T-helper 17 cell (primary cell): ENCODE measurements around the gene YPEL5. TPM values are rescaled to one million over a fixed set of nuclear protein-coding genes. Genes with fewer than 3 reads are reported as not detected.
A peak's percentile ranks its signal among the peaks of the same experiment; 100 is the strongest.
"Not testable (repeated sequence)": the region's sequence is repeated elsewhere in the genome, so short reads cannot be mapped to it uniquely, and the experiment has no call there.

Source experiments
- ATAC-seq: fragments of 150-1000 bp; cut with Tn5 transposase; 2 replicates; pipeline ENCODE4 v1.10.0; 2021; ENCODE audit warnings: mild to moderate bottlenecking, moderate library complexity
- DNase-seq, 3 donors: peaks; one replicate each; pipeline versions ENCODE4 v3.0.0 to v3.0.0-alpha.2; 2020 to 2021
- H3K9me3 ChIP-seq: one replicate; pipeline ENCODE4 v1.7.0; 2013; ENCODE audit warnings: low read length, mild to moderate bottlenecking; ENCODE audit not compliant: control insufficient read depth, poor library complexity, severe bottlenecking
- H3K27ac Mint-ChIP-seq: one replicate; pipeline ENCODE4 v1.8.0; 2022; ENCODE audit warnings: mild to moderate bottlenecking, moderate library complexity, mixed read lengths
- H3K27me3 Mint-ChIP-seq: one replicate; pipeline ENCODE4 v1.8.0; 2022; ENCODE audit warnings: mixed read lengths
- H3K36me3 Mint-ChIP-seq: one replicate; pipeline ENCODE4 v1.8.0; 2022; ENCODE audit warnings: low read depth, mixed read lengths
- H3K4me1 Mint-ChIP-seq: one replicate; pipeline ENCODE4 v1.8.0; 2022; ENCODE audit warnings: mild to moderate bottlenecking, mixed read lengths
- H3K4me3 Mint-ChIP-seq: one replicate; pipeline ENCODE4 v1.8.0; 2022; ENCODE audit warnings: mild to moderate bottlenecking, moderate library complexity, mixed read lengths
- total RNA-seq, 4 donors: library from RNA in 2 of 4; stranded (reverse) in 2 of 4; gene quantifications; one replicate each; pipeline ENCODE4 v1.2.3 and lab custom pipeline; 2022 to 2026

YPEL5 gene
- 100 to 1,000 TPM; 614 to 922 TPM for total RNA-seq
- total RNA-seq (lab: John Stamatoyannopoulos, UW), result 113 to 874 reads per million in 2 donors

GRCh38 chr2:30146337-30147195, at the start of gene YPEL5:
Gene YPEL5 (plus strand): TSS chr2:30147007. CDS start chr2:30156652, 9,645 bp downstream.
- H3K27me3 Mint-ChIP-seq, result no peaks in the 10 kb centered on the region
- H3K4me1 Mint-ChIP-seq, result peaks cover 38% of the 10 kb centered on the region
- peak; percentile 99 to 100 (median 99) for DNase-seq
- H3K4me3 Mint-ChIP-seq, result peak within 1 kb of the TSS; percentile 95
- H3K9me3 ChIP-seq, result no peaks in the 10 kb centered on the region
- peak; percentile 86 for ATAC-seq
- peaks cover 7% of the 10 kb centered on the region for H3K36me3 Mint-ChIP-seq
- H3K27ac Mint-ChIP-seq, result peak within 1 kb of the TSS; percentile 99

- DNase-seq, result no peak
- no peak overlapping the region for H3K27ac Mint-ChIP-seq
- H3K36me3 Mint-ChIP-seq, result peaks cover 3% of the 10 kb centered on the region
- H3K4me3 Mint-ChIP-seq, result no peak overlapping the region
- no peaks in the 10 kb centered on the region for H3K4me1 Mint-ChIP-seq
- no peak for ATAC-seq
- no peaks in the 10 kb centered on the region for H3K9me3 ChIP-seq
- peaks cover 62% of the 10 kb centered on the region for H3K27me3 Mint-ChIP-seq
Observed at GRCh38 chr2:30098266-30099005, 48.4 kb upstream of the YPEL5 start.

GRCh38 chr2:30099366-30099765, 47.4 kb upstream of the YPEL5 start:
- H3K27me3 Mint-ChIP-seq, result peaks cover 66% of the 10 kb centered on the region
- H3K4me3 Mint-ChIP-seq, H3K9me3 ChIP-seq, H3K27ac Mint-ChIP-seq, H3K36me3 Mint-ChIP-seq, H3K4me1 Mint-ChIP-seq, DNase-seq, ATAC-seq: not testable (repeated sequence)

GRCh38 chr2:30100691-30101090, 46.1 kb upstream of the YPEL5 start:
- not testable (repeated sequence) for DNase-seq, H3K36me3 Mint-ChIP-seq, H3K4me3 Mint-ChIP-seq, H3K4me1 Mint-ChIP-seq, H3K27ac Mint-ChIP-seq, ATAC-seq, H3K9me3 ChIP-seq
- peaks cover 61% of the 10 kb centered on the region for H3K27me3 Mint-ChIP-seq

DNA sequence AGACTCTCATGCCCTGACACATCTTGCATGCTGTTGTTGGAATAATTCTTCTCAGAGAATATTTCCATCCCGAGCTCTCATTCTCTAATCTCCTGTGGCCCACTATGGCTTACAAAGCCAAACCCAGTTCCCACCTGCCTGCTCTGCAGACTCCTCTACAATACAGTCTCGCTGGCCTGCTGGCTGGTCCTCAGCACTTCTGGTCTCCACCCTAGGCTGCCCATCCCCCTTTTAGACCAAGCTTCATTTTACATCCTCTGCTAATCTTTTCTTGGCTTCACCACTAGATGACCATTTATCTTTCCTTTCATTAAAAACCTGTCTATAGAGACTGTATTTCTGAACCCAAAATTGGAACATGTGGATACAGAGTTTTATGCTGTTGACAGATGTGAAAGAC, 42.5 kb upstream of the YPEL5 start:
- H3K9me3 ChIP-seq, result no peaks in the 10 kb centered on the region
- H3K36me3 Mint-ChIP-seq, result no peaks in the 10 kb centered on the region
- no peaks in the 10 kb centered on the region for H3K4me1 Mint-ChIP-seq
- peaks cover 32% of the 10 kb centered on the region for H3K27me3 Mint-ChIP-seq
- H3K27ac Mint-ChIP-seq, result no peak overlapping the region
- DNase-seq (no peak), ATAC-seq (no peak)
- no peak overlapping the region for H3K4me3 Mint-ChIP-seq

GRCh38 chr2:30105556-30105955, 41.3 kb upstream of the YPEL5 start:
- no peak for ATAC-seq
- Mint-ChIP-seq H3K27me3 (peaks cover 32% of the 10 kb centered on the region), H3K27ac (no peak overlapping the region), H3K4me1 (no peaks in the 10 kb centered on the region), H3K36me3 (no peaks in the 10 kb centered on the region), H3K4me3 (no peak overlapping the region)
- DNase-seq, result no peak
- no peaks in the 10 kb centered on the region for H3K9me3 ChIP-seq

GRCh38 chr2:30106543-30106942, 40.3 kb upstream of the YPEL5 start:
- Mint-ChIP-seq H3K27me3 (peaks cover 26% of the 10 kb centered on the region), H3K27ac (no peak overlapping the region), H3K4me3 (no peak overlapping the region), H3K36me3 (no peaks in the 10 kb centered on the region), H3K4me1 (no peaks in the 10 kb centered on the region)
- ATAC-seq, result no peak
- no peak for DNase-seq
- no peaks in the 10 kb centered on the region for H3K9me3 ChIP-seq

GRCh38 chr2:30108192-30108591, 38.6 kb upstream of the YPEL5 start:
- H3K27me3 Mint-ChIP-seq, result peaks cover 17% of the 10 kb centered on the region
- H3K4me1 Mint-ChIP-seq, result no peaks in the 10 kb centered on the region
- H3K27ac Mint-ChIP-seq, result no peak overlapping the region
- H3K9me3 ChIP-seq, result no peaks in the 10 kb centered on the region
- DNase-seq (no peak), ATAC-seq (no peak)
- H3K36me3 Mint-ChIP-seq, result no peaks in the 10 kb centered on the region
- no peak overlapping the region for H3K4me3 Mint-ChIP-seq

- Mint-ChIP-seq H3K36me3 (no peaks in the 10 kb centered on the region), H3K4me1 (no peaks in the 10 kb centered on the region), H3K4me3 (no peak overlapping the region), H3K27ac (no peak overlapping the region), H3K27me3 (peaks cover 14% of the 10 kb centered on the region)
- H3K9me3 ChIP-seq, result no peaks in the 10 kb centered on the region
- ATAC-seq, result no peak
- no peak for DNase-seq
Observed at GRCh38 chr2:30108851-30109250, 38.0 kb upstream of the YPEL5 start.

- H3K36me3 Mint-ChIP-seq, result no peaks in the 10 kb centered on the region
- H3K4me3 Mint-ChIP-seq, result no peak overlapping the region
- ATAC-seq (no peak), DNase-seq (no peak)
- no peaks in the 10 kb centered on the region for H3K9me3 ChIP-seq
- no peak overlapping the region for H3K27ac Mint-ChIP-seq
- peaks cover 6% of the 10 kb centered on the region for H3K27me3 Mint-ChIP-seq
- H3K4me1 Mint-ChIP-seq, result no peaks in the 10 kb centered on the region
Observed at GRCh38 chr2:30109856-30110255, 37.0 kb upstream of the YPEL5 start.

GRCh38 chr2:30110773-30111172, 36.0 kb upstream of the YPEL5 start:
- H3K27ac Mint-ChIP-seq, result no peak overlapping the region
- H3K4me1 Mint-ChIP-seq, result peaks cover 4% of the 10 kb centered on the region
- ATAC-seq, result no peak
- H3K36me3 Mint-ChIP-seq, result no peaks in the 10 kb centered on the region
- no peak for DNase-seq
- H3K27me3 Mint-ChIP-seq, result peaks cover 10% of the 10 kb centered on the region
- H3K9me3 ChIP-seq, result no peaks in the 10 kb centered on the region
- no peak overlapping the region for H3K4me3 Mint-ChIP-seq

DNA sequence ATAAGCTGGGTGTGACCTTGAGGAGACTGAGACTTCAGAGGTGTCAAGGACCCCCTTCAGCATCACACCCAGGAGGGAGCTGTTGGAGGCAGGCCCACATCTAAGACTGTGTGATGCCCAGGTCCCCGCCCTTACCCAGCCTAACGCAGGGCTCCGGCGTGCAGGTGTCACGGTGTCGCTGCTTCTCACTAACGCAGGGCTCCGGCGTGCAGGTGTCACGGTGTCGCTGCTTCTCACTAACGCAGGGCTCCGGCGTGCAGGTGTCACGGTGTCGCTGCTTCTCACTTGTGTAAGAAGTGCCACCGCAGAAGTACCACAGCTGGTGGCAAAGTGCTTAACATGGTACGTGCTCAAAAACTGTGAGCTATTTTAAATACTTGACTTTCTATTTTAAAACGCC, 35.6 kb upstream of the YPEL5 start:
- not testable (repeated sequence) for ATAC-seq, H3K27ac Mint-ChIP-seq, DNase-seq, H3K36me3 Mint-ChIP-seq, H3K4me1 Mint-ChIP-seq, H3K9me3 ChIP-seq, H3K4me3 Mint-ChIP-seq
- peaks cover 14% of the 10 kb centered on the region for H3K27me3 Mint-ChIP-seq

- H3K27ac Mint-ChIP-seq, result no peak overlapping the region
- H3K4me1 Mint-ChIP-seq, result peaks cover 4% of the 10 kb centered on the region
- no peak for DNase-seq
- H3K36me3 Mint-ChIP-seq, result no peaks in the 10 kb centered on the region
- H3K27me3 Mint-ChIP-seq, result peaks cover 15% of the 10 kb centered on the region
- no peak overlapping the region for H3K4me3 Mint-ChIP-seq
- H3K9me3 ChIP-seq, result no peaks in the 10 kb centered on the region
- ATAC-seq, result no peak
Observed at GRCh38 chr2:30112561-30112960, 34.2 kb upstream of the YPEL5 start.
